Smooth muscle cell (in vitro differentiated cells): Measurements from ENCODE around the gene PYGM. TPM values are rescaled to one million over a fixed set of nuclear protein-coding genes. Genes with fewer than 3 reads are reported as not detected.

ENCODE experiments used
- DNase-seq: peaks from one replicate; lab custom pipeline; 2025; ENCODE audit not compliant: unreplicated experiment; lab: John Stamatoyannopoulos, UW
- H2AFZ ChIP-seq: fragments of 200-600 bp; sonication (generic); 2 replicates; pipeline ENCODE4 v1.6.0; 2016; ENCODE audit warnings: antibody characterized with exemption, low read depth, mild to moderate bottlenecking
- H3F3A ChIP-seq: fragments of 200-600 bp; sonication (generic); 2 replicates; pipeline ENCODE4 v1.6.0; 2017; ENCODE audit warnings: antibody characterized with exemption, low read depth
- H3K27ac ChIP-seq: fragments of 200-600 bp; sonication (generic); 2 replicates; pipeline ENCODE4 v1.5.1; 2016; ENCODE audit warnings: low read depth, mild to moderate bottlenecking
- H3K27me3 ChIP-seq: fragments of 200-600 bp; sonication (generic); 2 replicates; pipeline ENCODE4 v1.6.1; 2016; ENCODE audit warnings: low read depth, mild to moderate bottlenecking
- H3K36me3 ChIP-seq: fragments of 200-600 bp; sonication (generic); 2 replicates; pipeline ENCODE4 v1.5.1; 2016; ENCODE audit warnings: low read depth
- H3K4me1 ChIP-seq: fragments of 200-600 bp; sonication (generic); 2 replicates; pipeline ENCODE4 v1.5.1; 2016; ENCODE audit warnings: low read depth
- H3K4me2 ChIP-seq: fragments of 200-600 bp; sonication (generic); 2 replicates; pipeline ENCODE4 v1.6.0; 2016; ENCODE audit warnings: mild to moderate bottlenecking
- H3K4me3 ChIP-seq: fragments of 200-600 bp; sonication (generic); 2 replicates; pipeline ENCODE4 v1.5.1; 2016; ENCODE audit warnings: mild to moderate bottlenecking
- H3K79me2 ChIP-seq: fragments of 200-600 bp; sonication (generic); 2 replicates; pipeline ENCODE4 v1.6.0; 2016; ENCODE audit warnings: low read depth, mild to moderate bottlenecking
- H3K9ac ChIP-seq: fragments of 200-600 bp; sonication (generic); 2 replicates; pipeline ENCODE4 v1.6.0; 2016; ENCODE audit warnings: low read depth
- H3K9me3 ChIP-seq: fragments of 200-600 bp; sonication (generic); replicated peaks from 2 replicates; pipeline ENCODE4 v1.5.1; 2016; ENCODE audit warnings: low read depth
- H4K20me1 ChIP-seq: fragments of 200-600 bp; sonication (generic); 2 replicates; pipeline ENCODE4 v1.6.0; 2016; ENCODE audit warnings: low read depth
- WGBS: methylation state at CpG from one replicate; pipeline ENCODE4 v1.1.7; 2016; ENCODE audit warnings: low lambda C conversion rate; 5-methylcytosine and 5-hydroxymethylcytosine counted together
- polyA plus RNA-seq: library from polyadenylated mRNA; unstranded; fragments of >200 nt; fragmentation: Nextera tagmentation; extraction: Ambion mirVana; gene quantifications from 2 replicates; pipeline ENCODE4 v1.2.1, GENCODE V29; 2016
- total RNA-seq: library from RNA; depleted of rRNA; stranded (reverse); fragments of >200 nt; gene quantifications from 2 replicates; pipeline ENCODE4 v1.2.3, GENCODE V29; 2014
- TF ChIP-seq, protein P1 (sequence below): fragments of 200-600 bp; sonication (generic); IDR thresholded peaks from 2 replicates; pipeline ENCODE4 v1.5.1; 2017; ENCODE audit warnings: borderline replicate concordance, mild to moderate bottlenecking, antibody characterized with exemption; ENCODE audit not compliant: insufficient read depth, poor library complexity, severe bottlenecking

PYGM gene
- total and polyA plus RNA-seq, 2 experiments from 2014 or later = 1.1 to 2.2 TPM

- no peaks in the 10 kb centered on the region for H4K20me1 ChIP-seq
- 96% methylated on average over 19 of the region's 19 CpGs for WGBS
- no peaks in the 10 kb centered on the region for H3F3A ChIP-seq
- no peak overlapping the region for H2AFZ ChIP-seq
- no peak overlapping the region for H3K27ac ChIP-seq
- no peak overlapping the region for H3K9ac ChIP-seq
- H3K4me3 ChIP-seq = no peak overlapping the region
- H3K36me3 ChIP-seq = no peaks in the 10 kb centered on the region
- no peaks in the 10 kb centered on the region for H3K4me1 ChIP-seq
- TF ChIP-seq, protein P1, sequence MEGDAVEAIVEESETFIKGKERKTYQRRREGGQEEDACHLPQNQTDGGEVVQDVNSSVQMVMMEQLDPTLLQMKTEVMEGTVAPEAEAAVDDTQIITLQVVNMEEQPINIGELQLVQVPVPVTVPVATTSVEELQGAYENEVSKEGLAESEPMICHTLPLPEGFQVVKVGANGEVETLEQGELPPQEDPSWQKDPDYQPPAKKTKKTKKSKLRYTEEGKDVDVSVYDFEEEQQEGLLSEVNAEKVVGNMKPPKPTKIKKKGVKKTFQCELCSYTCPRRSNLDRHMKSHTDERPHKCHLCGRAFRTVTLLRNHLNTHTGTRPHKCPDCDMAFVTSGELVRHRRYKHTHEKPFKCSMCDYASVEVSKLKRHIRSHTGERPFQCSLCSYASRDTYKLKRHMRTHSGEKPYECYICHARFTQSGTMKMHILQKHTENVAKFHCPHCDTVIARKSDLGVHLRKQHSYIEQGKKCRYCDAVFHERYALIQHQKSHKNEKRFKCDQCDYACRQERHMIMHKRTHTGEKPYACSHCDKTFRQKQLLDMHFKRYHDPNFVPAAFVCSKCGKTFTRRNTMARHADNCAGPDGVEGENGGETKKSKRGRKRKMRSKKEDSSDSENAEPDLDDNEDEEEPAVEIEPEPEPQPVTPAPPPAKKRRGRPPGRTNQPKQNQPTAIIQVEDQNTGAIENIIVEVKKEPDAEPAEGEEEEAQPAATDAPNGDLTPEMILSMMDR = no peak
- no peaks in the 10 kb centered on the region for H3K27me3 ChIP-seq
- H3K4me2 ChIP-seq = no peak overlapping the region
- no peaks in the 10 kb centered on the region for H3K79me2 ChIP-seq
- no peaks in the 10 kb centered on the region for H3K9me3 ChIP-seq
- no peak for DNase-seq
These were observed 36.4 kb upstream of the PYGM start for GRCh38 chr11:64796047-64796756.

DNA sequence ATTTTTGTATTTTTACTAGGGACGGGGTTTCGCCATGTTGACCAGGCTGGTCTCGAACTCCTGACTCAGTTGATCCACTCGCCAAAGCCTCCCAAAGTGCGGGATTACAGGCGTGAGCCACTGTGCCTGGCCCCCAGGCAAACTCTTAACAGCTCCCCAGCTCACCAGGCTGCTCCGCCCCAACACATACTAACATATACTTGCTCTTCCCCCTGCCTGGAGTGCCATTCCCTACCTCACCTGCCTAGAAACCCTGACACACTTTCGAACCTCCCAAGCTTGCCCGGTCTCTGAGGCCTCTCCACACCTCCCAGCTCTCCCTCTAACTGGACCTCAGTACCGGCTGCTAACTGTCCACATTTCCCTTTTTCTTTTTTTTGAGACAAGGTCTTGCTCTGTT, 34.8 kb upstream of the PYGM start:
- no peaks in the 10 kb centered on the region for H3F3A ChIP-seq
- H4K20me1 ChIP-seq = no peaks in the 10 kb centered on the region
- H3K79me2 ChIP-seq = no peaks in the 10 kb centered on the region
- H3K9me3 ChIP-seq = no peaks in the 10 kb centered on the region
- H3K4me1 ChIP-seq = no peaks in the 10 kb centered on the region
- H3K4me3 ChIP-seq = no peak overlapping the region
- no peak overlapping the region for H3K4me2 ChIP-seq
- WGBS = 94% methylated on average over 10 of the region's 10 CpGs
- no peak for DNase-seq
- H3K27ac ChIP-seq = no peak overlapping the region
- no peak overlapping the region for H3K9ac ChIP-seq
- TF ChIP-seq, protein P1 = no peak
- H3K36me3 ChIP-seq = no peaks in the 10 kb centered on the region
- H2AFZ ChIP-seq = no peak overlapping the region
- H3K27me3 ChIP-seq = no peaks in the 10 kb centered on the region

DNA sequence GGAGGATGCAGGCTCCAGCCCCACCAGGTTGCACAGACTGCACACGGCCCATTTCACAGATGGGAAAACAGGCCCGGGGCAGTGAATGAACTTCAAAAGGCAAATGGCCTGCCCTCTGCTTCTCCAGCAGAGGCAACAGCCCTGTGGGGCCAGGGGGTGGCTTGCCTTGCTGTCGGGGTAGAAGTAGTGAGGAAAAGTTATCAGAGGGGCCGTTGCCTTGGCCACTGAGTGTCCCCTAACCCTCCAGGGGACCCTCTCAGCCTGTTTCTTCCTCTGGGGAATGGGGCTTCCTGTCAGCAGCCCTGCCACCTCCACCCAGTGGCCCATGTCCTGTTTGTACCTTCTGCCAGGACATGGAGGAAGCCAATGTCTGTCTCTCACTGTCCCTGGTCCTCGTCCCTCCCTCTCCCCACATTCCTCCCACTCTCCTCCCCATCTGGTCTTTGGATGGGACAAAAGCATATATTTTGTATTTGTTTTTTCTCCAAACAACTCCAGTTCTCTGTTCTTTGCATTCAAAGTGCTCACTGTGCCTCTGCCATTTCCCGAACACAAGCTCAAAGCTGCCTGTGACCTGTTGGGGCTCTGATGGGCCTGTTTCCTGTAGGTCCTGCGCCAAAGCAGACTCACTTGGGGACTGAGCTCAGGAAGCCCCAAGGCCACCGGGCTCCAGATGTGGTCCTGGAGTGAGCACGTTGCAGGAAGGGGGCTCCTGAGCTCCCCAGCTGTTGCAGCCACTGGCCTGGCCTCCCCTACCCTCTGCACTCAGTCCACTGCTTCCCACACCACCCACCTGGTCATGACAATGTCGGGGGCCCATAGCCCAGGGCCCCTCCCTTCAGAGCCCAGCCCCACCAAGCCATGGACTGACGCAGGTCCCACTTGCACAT, 33.7 kb upstream of the PYGM start:
- no peaks in the 10 kb centered on the region for H3K36me3 ChIP-seq
- TF ChIP-seq, protein P1 = no peak
- no peaks in the 10 kb centered on the region for H3F3A ChIP-seq
- no peak for DNase-seq
- no peaks in the 10 kb centered on the region for H3K27me3 ChIP-seq
- H3K27ac ChIP-seq = no peak overlapping the region
- H3K4me1 ChIP-seq = no peaks in the 10 kb centered on the region
- H3K4me2 ChIP-seq = no peak overlapping the region
- H2AFZ ChIP-seq = no peak overlapping the region
- H3K9ac ChIP-seq = no peak overlapping the region
- 91% methylated on average over 10 of the region's 11 CpGs for WGBS
- no peaks in the 10 kb centered on the region for H3K79me2 ChIP-seq
- no peaks in the 10 kb centered on the region for H3K9me3 ChIP-seq
- H3K4me3 ChIP-seq = no peak overlapping the region
- no peaks in the 10 kb centered on the region for H4K20me1 ChIP-seq
